Activated T-cell treated with anti-CD3 and anti-CD28 coated beads, Interleukin-2, amount 50 U/mL, for 72 hours (primary cell): Measurements from ENCODE around the gene ELP6. TPM values are rescaled to one million over a fixed set of nuclear protein-coding genes. Genes with fewer than 3 reads are reported as not detected.
"Not testable (repeated sequence)": the region's sequence is repeated elsewhere in the genome, so short reads cannot be mapped to it uniquely, and the experiment has no call there.

ENCODE experiments used
- ATAC-seq, 2 donors: fragments of 150-1000 bp; cut with Tn5 transposase; replicated peaks in 1 of 2; 2 replicates each; pipeline ENCODE4 v1.10.0; 2021; ENCODE audit warnings: moderate library complexity in 2 of 2, mild to moderate bottlenecking in 1 of 2
- DNase-seq, 2 donors: peaks; one replicate each; pipeline ENCODE4 v3.0.0; 2021 to 2022; ENCODE audit warnings: mixed read lengths in 1 of 2
- H3K27ac Mint-ChIP-seq: one replicate; pipeline ENCODE4 v1.8.0; 2022; ENCODE audit warnings: mild to moderate bottlenecking, moderate library complexity, mixed read lengths
- H3K27me3 Mint-ChIP-seq: one replicate; pipeline ENCODE4 v1.8.0; 2022; ENCODE audit warnings: low read depth, mixed read lengths
- H3K36me3 Mint-ChIP-seq, 2 donors: one replicate each; pipeline ENCODE4 v1.8.0; 2022; ENCODE audit warnings: mixed read lengths in 2 of 2, mild to moderate bottlenecking in 1 of 2; ENCODE audit not compliant: insufficient read depth in 2 of 2
- H3K4me1 Mint-ChIP-seq: one replicate; pipeline ENCODE4 v1.8.0; 2022; ENCODE audit warnings: low read depth, mixed read lengths
- H3K4me3 Mint-ChIP-seq, 2 donors: one replicate each; pipeline ENCODE4 v1.8.0; 2022; ENCODE audit warnings: mild to moderate bottlenecking in 2 of 2, mixed read lengths in 2 of 2, moderate library complexity in 2 of 2
- H3K9me3 Mint-ChIP-seq, 2 donors: one replicate each; pipeline ENCODE4 v1.8.0; 2022; ENCODE audit warnings: mixed read lengths in 2 of 2
- total RNA-seq, 2 donors: library from RNA; stranded (reverse); gene quantifications; one replicate each; pipeline ENCODE4 v1.2.3, GENCODE V29; 2022

Gene ELP6
- total RNA-seq, 2 donors from 2014 or later: 44.4 to 45.5 TPM

GRCh38 chr3:47475029-47475569, 38.4 kb downstream of the ELP6 start:
- Mint-ChIP-seq H3K27me3 (no peaks in the 10 kb centered on the region), H3K27ac (peak overlapping the region; percentile 87), H3K36me3 (no peaks in the 10 kb centered on the region), H3K4me3 (peak overlapping the region; percentile 94 to 98), H3K4me1 (peaks cover 37% of the 10 kb centered on the region), H3K9me3 (no peaks in the 10 kb centered on the region)
- DNase-seq (no peak), ATAC-seq (peak; percentile 18 to 28)

GRCh38 chr3:47473391-47473790, 40.1 kb downstream of the ELP6 start:
- peaks cover 0 to 2% of the 10 kb centered on the region in 2 donors for H3K36me3 Mint-ChIP-seq
- H3K27ac Mint-ChIP-seq: peak overlapping the region; percentile 81

GRCh38 chr3:47469616-47470015, 43.9 kb downstream of the ELP6 start:
- Mint-ChIP-seq H3K27me3 (no peaks in the 10 kb centered on the region), H3K9me3 (peaks cover 3 to 5% of the 10 kb centered on the region in 2 donors), H3K4me1 (peaks cover 36% of the 10 kb centered on the region), H3K36me3 (peaks cover 7 to 13% of the 10 kb centered on the region in 2 donors), H3K4me3 (no peak overlapping the region), H3K27ac (no peak overlapping the region)
- ATAC-seq: no peak
- no peak for DNase-seq

More at GRCh38 chr3:47473391-47473790, 40.1 kb downstream of the ELP6 start:
- peaks cover 37% of the 10 kb centered on the region for H3K4me1 Mint-ChIP-seq
- ATAC-seq (no peak), DNase-seq (no peak)
- H3K27me3 Mint-ChIP-seq: no peaks in the 10 kb centered on the region
- peak overlapping the region; percentile 88 to 94 for H3K4me3 Mint-ChIP-seq
- no peaks in the 10 kb centered on the region for H3K9me3 Mint-ChIP-seq

- H3K36me3 Mint-ChIP-seq: peaks cover 7 to 13% of the 10 kb centered on the region in 2 donors
- not testable (repeated sequence) for ATAC-seq, H3K4me3 Mint-ChIP-seq, DNase-seq, H3K27ac Mint-ChIP-seq, H3K9me3 Mint-ChIP-seq, H3K27me3 Mint-ChIP-seq
- peaks cover 26% of the 10 kb centered on the region for H3K4me1 Mint-ChIP-seq
These were observed 45.2 kb downstream of the ELP6 start for GRCh38 chr3:47468315-47468714.

GRCh38 chr3:47464588-47464987, 48.9 kb downstream of the ELP6 start:
- Mint-ChIP-seq H3K36me3 (peaks cover 8 to 14% of the 10 kb centered on the region in 2 donors), H3K9me3 (peaks cover 3 to 5% of the 10 kb centered on the region in 2 donors), H3K27me3 (no peaks in the 10 kb centered on the region), H3K4me1 (peaks cover 34% of the 10 kb centered on the region), H3K27ac (peak overlapping the region; percentile 33), H3K4me3 (no peak overlapping the region)
- ATAC-seq (no peak), DNase-seq (no peak)

GRCh38 chr3:47459534-47460085, 53.9 kb downstream of the ELP6 start:
- not testable (repeated sequence) for H3K36me3 Mint-ChIP-seq, H3K4me3 Mint-ChIP-seq, H3K27me3 Mint-ChIP-seq, H3K27ac Mint-ChIP-seq, ATAC-seq, DNase-seq, H3K9me3 Mint-ChIP-seq
- peaks cover 34% of the 10 kb centered on the region for H3K4me1 Mint-ChIP-seq

GRCh38 chr3:47456984-47457383, 56.5 kb downstream of the ELP6 start:
- DNase-seq: no peak
- peaks cover 4 to 8% of the 10 kb centered on the region in 2 donors for H3K36me3 Mint-ChIP-seq
- no peak overlapping the region for H3K27ac Mint-ChIP-seq
- no peak for ATAC-seq
- H3K4me1 Mint-ChIP-seq: peaks cover 39% of the 10 kb centered on the region
- peaks cover 0 to 5% of the 10 kb centered on the region in 2 donors for H3K9me3 Mint-ChIP-seq
- H3K4me3 Mint-ChIP-seq: no peak overlapping the region
- H3K27me3 Mint-ChIP-seq: no peaks in the 10 kb centered on the region

- no peak for DNase-seq
- Mint-ChIP-seq H3K4me3 (no peak overlapping the region), H3K27ac (peak overlapping the region; percentile 58), H3K9me3 (peaks cover 0 to 5% of the 10 kb centered on the region in 2 donors), H3K4me1 (peaks cover 39% of the 10 kb centered on the region), H3K27me3 (no peaks in the 10 kb centered on the region), H3K36me3 (peaks cover 4 to 9% of the 10 kb centered on the region in 2 donors)
- no peak for ATAC-seq
These were observed 57.6 kb downstream of the ELP6 start for GRCh38 chr3:47455806-47456452.

- Mint-ChIP-seq H3K9me3 (no peaks in the 10 kb centered on the region), H3K27me3 (no peaks in the 10 kb centered on the region), H3K4me3 (no peak overlapping the region), H3K4me1 (peaks cover 31% of the 10 kb centered on the region), H3K27ac (no peak overlapping the region), H3K36me3 (peaks cover 0 to 6% of the 10 kb centered on the region in 2 donors)
- DNase-seq (no peak), ATAC-seq (no peak)
These were observed 60.9 kb downstream of the ELP6 start for GRCh38 chr3:47452453-47453215.

Other genes starting within 250 kb of the ELP6 start
- 1 to 10 TPM; 3.2 to 4.0 TPM for gene KIF9, start 230.9 kb downstream of the ELP6 start, total RNA-seq
- 10 to 100 TPM; 22.6 to 29.0 TPM for gene KLHL18, start 230.8 kb downstream of the ELP6 start, total RNA-seq
- 10 to 100 TPM; 24.1 to 38.8 TPM for gene PTPN23, start 132.7 kb downstream of the ELP6 start, total RNA-seq
- 10 to 100 TPM; 57.3 to 60.4 TPM for gene SCAP, start 37.8 kb downstream of the ELP6 start, total RNA-seq
- gene CSPG5, start 65.2 kb upstream of the ELP6 start, total RNA-seq: under 1 TPM; 0.30 to 0.48 TPM